CD4-positive, alpha-beta T cell treated with Interleukin-17A for 4 hours (primary cell): ENCODE data around the gene SLC38A1.

Experiments used
- DNase-seq: peaks from one replicate; pipeline ENCODE4 v3.0.0-alpha.2; 2020; ENCODE audit warnings: mixed read lengths

Gene SLC38A1

GRCh38 chr12:46227616-46228015 is 41.2 kb downstream of the SLC38A1 start:
- no peak for DNase-seq

GRCh38 chr12:46224386-46224785 is 44.5 kb downstream of the SLC38A1 start:
- no peak for DNase-seq

- no peak for DNase-seq
Observed at GRCh38 chr12:46223047-46223446, 45.8 kb downstream of the SLC38A1 start.

DNA sequence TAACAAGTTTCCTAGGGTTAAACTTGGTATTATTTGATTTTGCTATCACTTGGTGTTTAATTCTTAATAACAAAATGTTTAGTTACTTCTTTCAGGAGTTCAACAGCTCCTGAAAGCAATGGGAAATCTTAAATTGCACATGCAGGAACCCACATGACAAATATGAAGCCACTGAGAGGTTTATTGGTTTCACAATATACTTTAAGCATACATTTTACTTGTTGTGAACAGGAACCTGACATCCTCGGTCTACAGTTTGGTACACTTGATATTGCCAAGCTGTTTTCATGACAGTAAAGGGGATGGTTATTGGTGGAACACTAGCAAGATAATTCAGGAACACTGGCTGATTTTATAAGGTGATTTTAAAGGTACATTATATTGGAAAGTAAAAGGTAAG is 46.2 kb downstream of the SLC38A1 start:
- no peak for DNase-seq

DNA sequence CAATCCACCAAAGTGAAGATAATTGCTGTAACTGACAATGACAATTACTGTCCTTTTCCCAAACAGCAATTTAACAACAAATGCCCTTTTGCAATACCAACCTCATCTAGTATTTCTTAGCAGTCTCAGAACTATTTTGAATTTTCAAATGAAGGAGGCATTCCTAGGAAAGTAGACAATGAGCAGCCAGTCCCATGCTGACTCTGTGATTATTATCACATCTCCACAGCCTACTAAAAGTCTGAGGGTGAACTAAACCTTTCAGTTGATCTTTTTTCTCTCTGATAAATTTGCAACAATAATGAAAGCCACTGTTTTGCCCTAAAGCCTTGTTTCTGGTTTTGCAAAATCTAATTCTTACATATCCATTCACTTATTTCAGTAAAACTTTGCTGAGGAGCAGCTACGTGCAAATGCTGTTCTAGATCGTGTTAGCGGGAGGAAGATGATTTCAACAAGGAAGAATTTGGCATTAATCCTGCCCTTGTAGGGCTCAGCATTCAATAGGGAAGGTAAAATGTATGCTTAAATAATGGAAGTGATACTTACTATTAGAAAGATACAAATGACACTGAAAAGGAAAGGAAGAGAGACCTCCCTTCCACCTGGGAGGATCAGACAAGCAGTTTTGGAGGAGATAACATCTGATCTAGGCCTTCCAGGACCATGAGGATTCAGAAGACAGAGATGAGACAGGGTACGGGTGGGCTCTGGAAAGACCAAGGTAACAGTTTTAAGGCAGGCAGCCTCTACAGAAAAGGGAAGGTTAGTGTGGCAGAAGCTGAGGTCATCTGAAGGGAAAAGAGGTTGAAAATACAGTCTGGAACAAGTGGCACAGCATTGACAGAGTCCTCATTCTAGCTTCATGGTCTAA is 47.4 kb downstream of the SLC38A1 start:
- DNase-seq, result no peak

DNA sequence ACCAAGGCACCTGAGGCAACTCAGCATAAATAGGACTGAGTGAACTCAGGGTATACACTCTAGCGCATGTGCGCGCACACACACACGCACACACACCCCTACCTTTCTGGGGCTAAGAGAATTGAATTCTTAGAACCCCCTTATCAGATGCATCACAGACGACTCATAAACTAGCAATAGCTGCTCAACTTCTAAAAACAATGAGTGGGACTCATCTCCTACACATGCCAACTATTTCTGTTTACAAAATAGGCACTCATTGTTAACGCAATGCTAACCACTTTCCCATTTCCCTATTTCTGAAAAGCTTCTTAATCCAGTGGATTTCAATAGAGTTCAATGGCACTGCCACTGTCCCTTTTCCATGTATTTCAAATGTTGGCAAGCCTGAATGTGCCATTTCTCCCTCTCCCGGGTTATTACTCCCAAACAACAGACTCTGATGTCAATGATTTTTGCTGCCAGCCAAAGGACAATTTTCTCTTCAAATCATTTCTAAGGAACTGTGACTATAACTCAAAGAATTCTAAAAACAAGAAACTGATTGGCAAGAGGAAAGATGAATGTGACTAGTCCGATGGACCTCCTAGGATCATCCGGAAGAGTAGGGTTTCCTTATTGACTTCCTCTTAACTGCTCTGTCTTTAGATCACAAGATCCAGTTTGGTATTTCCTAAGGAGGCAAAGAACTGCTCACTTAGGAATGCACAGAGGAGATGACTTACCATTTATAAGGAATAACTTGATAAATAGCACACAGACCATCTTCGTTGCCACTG is 48.8 kb downstream of the SLC38A1 start:
- DNase-seq, result peak; percentile 79

DNA sequence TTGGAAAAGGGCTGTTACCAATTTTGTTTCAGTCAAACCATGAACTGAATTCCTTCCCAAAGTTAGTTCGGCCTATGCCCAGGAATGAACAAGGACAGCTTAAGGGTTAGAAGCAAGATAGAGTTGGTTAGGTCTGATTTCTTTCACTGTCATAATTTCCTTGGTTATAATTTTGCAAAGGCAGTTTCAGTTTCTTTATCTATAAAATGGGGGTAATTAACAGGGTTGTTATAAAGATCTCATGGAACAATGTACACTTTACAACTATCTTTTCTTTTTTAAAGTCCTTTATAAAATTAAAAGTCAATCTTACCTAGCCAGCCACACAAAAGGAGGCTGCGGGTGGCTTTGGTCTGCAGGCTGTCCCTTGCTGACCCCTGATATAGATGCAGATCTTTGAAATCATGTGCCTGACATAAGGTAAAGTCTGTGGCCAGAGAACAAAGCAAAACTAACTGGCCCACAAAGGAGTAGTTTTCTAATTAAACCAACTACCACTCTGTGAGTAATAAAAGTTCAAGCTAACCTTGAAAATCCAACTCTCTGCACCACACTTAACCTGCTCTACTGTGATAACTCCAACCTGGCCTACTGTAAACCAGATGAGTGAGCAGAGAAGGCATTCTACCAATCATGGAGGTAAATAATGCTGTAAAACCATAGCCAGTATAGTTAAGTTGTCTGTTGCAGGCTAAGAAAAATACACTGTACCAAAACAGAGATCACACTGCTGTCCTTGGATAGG is 49.5 kb downstream of the SLC38A1 start:
- DNase-seq, result no peak

DNA sequence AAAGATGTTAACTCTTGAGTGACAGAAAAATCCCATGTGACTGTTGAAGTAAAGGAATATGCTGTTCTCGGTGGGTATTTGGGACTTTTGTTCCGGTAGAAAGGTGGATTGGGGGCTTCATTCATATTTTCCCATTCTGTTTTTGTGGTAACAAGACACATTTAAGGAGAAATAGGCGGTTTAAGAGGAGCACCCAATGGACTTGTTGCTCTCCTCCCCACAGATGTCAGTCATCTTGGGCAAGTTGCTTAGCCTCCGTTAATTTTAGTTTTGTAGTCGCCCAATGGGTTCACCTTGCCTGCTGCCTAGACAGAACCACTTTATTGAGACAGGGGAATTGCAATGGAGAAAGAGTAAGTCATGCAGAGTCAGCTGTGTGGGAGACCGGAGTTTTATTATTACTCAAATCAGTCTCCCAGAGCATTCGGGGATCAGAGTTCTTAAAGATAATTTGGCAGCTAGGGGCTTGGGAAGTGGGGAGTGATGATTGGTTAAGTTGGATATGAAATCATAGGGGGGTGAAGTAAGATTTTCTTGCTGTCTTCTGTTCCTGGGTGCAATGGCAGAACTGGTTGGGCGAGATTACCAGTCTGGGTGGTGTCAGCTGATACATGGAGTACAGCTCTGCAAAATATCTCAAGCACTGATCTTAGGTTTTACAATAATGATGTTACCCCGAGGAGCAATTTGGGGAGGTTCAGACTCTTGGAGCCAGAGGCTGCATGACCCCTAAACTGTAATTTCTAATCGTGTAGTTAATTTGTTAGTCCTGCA is 50.3 kb downstream of the SLC38A1 start:
- DNase-seq, result no peak

DNA sequence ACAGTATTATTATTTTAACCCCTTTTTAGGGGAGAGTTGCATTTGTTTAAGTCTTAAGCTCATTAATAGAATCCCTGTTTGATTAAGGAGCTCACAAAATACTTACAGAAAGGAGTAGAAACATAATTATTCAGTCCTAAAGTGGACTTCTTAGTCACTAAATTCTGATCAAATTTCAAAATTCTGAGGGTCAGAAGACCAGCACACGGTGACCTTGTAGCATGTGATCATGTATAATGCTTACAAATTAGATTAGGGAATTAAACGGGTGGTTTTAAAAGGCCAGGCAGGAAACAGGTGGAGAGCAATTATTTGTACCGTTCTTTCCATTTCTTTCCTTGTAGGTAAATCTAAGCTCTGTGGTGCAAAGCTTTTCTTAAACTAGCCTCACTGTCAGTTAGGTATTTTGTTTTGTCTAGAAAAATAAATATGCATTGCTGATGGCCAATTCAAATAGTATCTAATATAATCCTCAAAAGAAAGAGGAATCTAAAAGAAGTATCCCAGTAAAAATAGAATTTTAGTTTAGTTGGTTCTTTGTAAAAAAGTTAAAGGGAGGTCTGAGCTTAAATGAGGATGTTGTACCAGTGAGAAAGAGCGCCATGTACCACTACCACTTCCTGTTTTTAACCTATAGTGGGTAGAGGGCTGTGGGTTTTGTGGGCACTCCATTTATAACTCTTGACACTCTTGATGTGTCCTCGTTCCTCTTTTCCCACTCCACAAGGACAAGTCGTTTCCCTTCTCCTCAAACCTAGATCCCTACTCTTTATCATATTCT is 51.1 kb downstream of the SLC38A1 start:
- peak; percentile 64 for DNase-seq

DNA sequence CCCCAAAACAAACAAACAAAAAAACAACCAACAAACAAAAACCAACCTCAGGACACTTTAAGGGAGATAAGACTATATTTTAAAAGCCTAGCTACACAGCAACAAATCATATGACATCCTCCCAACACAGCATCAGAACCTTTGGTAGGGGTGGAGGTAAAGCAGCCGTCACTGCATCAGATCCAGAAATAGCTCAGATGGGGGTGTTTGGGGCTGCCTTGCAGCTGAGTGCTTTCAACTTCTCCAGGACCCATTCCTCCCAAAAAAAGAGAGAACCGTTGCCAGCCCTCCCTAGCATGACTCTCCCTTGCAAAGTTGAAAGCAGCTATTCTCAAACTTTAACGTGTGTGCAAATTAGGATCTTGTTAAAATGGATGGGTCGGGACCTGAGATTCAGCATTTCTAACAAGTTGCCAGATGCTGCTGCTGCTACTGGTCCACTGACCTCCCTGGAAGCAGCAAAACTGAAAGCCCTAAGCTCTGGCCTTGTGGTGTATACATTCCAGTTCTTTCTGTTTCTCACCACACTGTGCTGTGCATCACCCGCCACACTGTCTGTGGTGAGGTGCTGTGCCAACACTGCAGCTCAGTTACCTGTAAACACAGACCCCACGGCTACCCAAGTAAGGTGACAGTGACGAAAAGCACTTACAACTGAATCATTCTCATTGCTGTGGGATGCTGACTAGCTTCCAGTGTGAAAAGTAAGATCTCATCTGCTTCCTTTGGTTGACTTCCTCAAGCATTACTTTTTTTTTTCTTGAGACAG is 54.0 kb downstream of the SLC38A1 start:
- DNase-seq, result peak; percentile 85

DNA sequence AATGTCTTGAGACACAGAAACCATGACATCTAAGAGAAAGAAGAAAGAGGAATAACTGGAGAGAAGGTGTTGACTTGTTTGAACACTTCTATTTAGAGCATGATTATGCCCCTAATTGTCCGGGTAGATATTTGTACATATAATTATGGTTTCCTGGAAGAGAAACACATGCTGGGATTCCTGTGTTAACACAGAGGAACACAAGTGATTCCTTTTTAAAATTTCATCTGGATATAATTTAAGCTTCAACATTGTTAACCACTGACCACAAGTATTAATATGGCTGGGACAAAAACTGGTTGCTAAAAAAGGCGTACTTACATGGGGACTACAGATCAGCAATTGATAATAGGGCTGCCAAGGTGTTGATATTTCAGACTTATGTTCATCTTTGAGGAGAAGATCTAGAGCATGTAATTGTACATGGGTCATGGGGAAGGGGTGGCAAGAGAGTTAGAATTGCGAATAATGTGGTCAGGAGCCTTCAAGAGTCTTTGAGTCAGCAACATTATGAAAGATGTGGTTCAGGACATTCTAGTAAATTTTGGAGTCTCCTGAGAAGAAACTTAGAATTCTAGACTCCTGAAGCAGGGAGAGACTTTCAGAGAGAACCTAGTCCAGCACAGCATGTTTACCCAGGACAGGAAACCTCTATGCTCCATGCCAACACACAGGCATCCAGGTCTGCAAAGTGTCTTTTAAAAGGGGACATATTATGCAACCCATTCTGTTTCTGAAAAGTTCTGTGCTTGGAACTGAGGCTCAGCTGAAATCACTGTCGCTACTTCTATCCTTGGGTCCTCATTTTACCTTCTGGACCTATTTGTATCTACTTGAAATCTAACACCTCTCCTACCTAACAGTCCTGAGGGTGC is 56.5 kb downstream of the SLC38A1 start:
- DNase-seq, result no peak

DNA sequence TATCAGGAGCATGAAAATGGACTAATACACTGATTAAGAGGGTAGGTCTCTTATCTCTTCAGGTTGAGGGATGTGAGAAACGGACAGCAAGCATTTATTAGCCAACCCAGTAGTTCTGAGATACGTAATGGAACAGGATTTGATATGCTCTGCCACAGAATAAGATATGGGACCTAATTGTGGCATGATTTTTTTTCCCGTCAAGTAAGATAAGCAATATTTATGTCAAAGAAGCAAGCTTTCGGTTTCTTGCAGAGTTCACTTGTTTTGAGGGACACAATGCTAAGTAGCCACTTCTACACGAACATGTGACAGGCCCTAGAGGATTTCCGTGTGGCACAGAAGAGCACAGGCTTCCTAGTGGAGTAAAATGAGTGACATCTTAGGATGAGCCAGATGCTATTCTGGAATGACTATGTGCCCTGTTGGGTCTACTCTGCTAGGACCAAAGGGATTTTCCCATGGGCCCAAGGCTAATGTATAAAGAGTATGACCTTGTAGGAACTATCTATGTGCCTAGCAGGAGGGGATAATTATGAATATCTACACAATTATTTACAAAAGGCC is 57.9 kb downstream of the SLC38A1 start:
- no peak for DNase-seq

DNA sequence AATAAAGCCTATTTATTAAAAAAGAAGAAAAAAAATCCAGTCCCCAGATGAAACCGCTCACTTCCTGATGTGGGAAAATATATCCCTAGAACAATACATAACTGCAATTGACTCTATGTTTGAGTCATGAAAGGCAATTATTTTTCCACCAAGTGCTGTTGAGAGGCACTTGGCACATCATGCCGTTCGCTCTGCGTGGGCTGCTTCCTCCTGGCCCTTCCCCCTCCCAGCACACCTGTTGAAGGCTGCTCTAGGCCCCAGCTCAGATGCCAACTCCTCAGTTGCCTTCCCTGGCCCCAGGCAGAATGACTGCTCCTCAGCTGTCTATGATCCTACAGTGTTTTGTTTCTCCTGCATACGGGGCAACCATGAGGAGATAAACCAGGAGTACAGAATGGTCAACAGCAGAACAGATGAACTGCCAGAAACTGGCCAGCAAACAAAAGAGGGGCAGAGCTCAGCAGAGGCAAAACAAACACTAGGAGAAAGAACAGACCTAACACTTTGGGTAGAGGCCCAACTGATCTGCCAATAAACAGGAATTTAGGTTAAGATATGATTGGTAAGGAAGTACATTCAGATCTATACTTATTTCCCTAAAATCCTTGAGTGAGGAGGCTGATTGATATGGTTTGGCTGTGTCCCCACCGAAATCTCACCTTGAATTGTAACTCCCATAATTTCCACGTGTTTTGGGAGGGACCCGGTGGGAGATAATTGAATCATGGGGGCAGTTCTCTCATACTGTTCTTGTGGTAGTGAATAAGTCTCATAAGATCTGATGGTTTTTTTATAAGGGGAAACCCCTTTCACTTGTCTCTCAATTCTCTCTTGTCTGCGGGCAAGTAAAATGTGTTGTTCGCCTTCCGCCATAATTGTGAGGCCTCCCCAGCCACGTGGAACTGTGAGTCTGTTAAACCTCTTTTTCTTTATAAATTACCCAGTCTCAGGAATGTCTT is 58.6 kb downstream of the SLC38A1 start:
- peak; percentile 78 for DNase-seq

DNA sequence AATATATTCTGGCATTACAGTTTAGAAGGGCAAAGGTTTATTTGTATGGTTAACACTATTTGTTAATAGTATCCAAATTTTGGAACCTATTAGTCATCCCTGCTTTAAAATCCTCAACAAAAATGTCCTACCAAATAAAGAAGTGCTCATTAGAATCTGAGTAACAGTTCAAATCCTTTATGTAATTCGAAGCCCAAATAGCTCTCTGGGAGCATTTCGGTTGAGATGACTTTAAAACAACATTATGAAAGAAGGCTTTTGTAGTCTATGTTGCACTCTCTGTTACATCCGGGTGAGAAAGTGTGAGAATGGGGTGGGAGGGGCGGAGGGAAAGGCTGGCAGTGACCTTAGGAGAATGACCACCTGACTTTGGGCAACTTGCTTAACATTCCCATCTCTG is 59.7 kb downstream of the SLC38A1 start:
- DNase-seq, result no peak

GRCh38 chr12:46208370-46208769 is 60.5 kb downstream of the SLC38A1 start:
- DNase-seq, result no peak

- DNase-seq, result no peak
Observed at GRCh38 chr12:46207644-46208043, 61.2 kb downstream of the SLC38A1 start.

GRCh38 chr12:46206471-46206870 is 62.4 kb downstream of the SLC38A1 start:
- DNase-seq, result no peak

DNA sequence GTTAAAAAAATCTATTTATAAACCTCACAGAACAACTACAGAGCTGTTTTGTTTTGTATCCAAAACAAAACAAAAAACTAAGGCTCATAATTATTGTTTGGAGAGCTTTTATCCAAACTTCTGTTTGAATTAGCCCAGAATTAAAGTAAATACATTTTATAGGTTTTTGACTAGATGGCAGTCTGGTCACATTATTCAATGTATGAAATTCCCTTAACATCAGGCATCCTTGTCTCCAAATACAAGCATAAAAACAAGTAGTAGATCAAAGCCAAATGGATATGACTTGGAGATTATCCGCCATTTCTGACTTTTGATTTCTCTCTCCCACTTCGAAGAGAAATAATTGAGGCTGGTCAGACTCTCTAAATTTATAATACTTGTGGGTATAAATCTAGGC is 63.5 kb downstream of the SLC38A1 start:
- no peak for DNase-seq
